Raji (cell line): ENCODE results near the gene TNS1.

ENCODE experiments used
- POLR2A ChIP-seq: IDR thresholded peaks from 2 replicates; pipeline ENCODE4 v1.6.1; 2011; ENCODE audit warnings: low read depth, low read length, control low read depth; ENCODE audit not compliant: insufficient read depth

The TNS1 gene

DNA sequence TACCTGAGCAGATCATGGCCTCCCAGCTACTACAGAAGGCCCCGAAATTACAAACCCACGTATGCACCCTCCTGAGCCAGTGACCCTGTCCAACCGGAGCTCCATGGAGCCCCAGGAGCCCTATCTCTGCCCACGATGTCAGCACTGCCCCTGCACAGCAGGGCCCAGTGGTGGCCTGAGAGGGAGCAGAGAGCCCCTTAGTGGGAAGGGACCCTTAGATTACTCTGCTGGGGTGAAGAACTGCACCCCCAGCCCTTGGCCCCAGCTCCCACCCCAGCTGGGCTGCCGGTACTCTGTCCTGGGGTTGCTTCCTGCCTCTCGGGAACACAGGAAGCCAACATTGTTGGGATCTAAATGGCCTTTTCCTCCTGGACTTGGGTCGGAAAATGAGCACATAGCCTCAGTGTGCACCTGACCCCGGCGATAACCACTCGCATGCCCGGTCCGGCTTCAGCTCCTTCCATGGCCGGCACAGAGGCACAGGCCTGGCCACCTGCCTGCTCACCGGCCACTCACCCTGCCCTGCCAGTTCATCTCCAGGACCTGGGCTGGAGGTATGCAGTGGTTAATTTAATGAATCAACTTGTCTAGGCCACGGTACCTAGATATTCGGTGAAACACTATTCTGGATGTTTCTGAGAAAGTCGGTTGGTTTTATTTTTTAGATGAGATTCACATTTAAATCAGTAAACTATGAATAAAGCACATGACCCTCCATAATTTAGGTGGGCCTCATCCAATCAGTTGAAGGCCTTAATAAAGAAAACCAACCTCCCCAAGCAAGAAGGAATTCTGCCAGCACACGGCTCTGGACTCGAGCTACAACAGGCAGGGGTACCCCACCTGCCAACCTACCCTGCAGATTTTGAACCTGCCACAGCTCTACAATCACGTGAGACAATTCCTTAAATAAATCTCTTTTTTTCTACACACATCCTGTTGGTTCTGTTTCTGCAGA is 19.2 kb downstream of the TNS1 start:
- TF ChIP-seq POLR2A = no peak

GRCh38 chr2:217981971-217982370 is 20.8 kb downstream of the TNS1 start:
- no peak for TF ChIP-seq POLR2A

GRCh38 chr2:217981084-217981730 is 21.6 kb downstream of the TNS1 start:
- no peak for TF ChIP-seq POLR2A

DNA sequence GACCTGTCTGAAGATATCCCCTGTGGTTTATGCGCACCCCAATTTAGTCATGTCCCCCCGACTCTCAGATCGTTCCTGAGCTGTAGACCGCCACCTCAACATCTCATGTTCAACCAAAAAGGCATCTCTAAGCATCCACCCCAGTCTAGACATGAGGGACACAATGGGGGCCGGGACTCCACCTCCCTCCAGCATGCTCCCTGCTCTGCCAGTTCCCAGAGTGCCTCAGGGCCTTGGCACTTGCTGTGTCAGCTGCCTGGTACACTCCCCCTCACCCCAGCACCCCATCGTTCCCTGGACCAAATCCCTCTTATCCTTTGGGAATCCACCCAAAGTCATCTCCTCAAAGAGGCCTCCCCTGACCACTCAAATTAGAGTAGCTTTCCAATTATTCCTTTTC is 22.2 kb downstream of the TNS1 start:
- no peak for TF ChIP-seq POLR2A

DNA sequence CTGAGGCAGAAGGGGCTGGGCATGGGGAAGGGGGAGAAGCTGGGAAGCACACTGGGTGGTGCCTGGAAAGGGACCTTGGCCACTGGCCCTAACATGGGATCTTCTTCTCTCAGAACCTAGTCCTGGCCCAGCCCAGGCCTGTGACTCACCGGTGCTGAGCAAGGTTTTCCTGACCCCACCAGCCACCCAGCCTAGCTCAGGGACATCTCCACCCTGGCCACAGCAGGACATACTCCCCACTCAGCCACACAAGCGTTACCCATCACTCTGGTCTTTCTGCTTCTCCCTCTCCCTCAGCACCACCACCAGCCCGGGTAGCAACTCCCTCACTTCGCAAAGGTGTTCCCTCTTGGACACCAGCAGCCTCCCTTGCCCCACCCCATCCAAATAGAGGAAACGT is 22.8 kb downstream of the TNS1 start:
- no peak for TF ChIP-seq POLR2A

GRCh38 chr2:217979151-217979811 is 23.5 kb downstream of the TNS1 start:
- TF ChIP-seq POLR2A = no peak

DNA sequence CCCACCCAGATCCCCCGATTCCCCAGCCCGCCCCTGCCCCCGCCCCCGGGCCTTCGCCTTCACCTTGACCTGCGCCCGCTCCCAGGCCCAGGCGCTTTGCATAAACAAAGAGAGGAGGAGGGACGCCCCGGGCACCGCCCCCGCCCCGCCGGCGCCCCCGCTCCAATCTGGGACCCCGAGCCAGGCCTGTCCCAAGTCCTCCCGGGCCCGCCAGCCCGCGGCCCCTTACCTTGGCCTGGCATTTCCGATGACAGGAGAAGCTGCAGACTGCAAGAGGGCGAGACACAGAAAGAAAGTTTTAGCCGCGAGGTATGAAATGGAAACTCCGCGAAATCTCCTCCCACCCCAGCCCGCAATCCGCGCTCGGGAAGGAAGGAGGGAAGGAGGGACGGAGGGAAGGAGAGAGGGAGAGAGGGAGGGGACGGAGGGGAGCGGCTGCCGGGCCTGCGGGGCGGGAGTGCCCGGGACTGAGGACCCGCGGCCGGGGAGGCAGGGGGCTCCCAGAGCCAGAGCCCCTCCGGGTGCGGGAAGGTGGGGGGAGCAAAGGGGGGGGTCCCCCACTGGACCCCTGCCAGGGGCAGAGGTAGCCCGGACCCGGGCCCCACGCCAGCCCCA is 24.2 kb downstream of the TNS1 start:
- no peak for TF ChIP-seq POLR2A

GRCh38 chr2:217977840-217978535 is 24.8 kb downstream of the TNS1 start:
- no peak for TF ChIP-seq POLR2A

- no peak for TF ChIP-seq POLR2A
Observed at GRCh38 chr2:217976301-217976700, 26.5 kb downstream of the TNS1 start.

DNA sequence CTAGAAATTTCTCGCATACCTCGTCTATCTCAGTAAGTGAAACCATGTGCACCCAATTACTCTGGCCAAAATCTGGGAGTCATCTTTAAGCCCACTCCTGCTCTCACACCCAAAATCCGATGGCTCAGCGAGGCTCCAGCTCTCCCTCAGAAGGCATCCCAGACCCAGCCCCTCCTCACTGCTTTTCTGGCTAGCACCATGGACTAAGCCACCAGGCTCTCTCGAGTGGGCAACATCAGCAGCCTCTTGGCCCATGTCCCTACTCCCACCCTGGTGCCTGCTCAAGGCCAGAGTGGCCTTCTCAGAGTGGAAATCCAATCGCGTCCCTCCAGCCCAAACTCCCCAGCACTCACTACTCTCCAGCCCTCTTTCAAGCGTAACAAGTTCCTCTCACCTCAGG is 27.2 kb downstream of the TNS1 start:
- no peak for TF ChIP-seq POLR2A

- no peak for TF ChIP-seq POLR2A
Observed at GRCh38 chr2:217974389-217975005, 28.3 kb downstream of the TNS1 start.

DNA sequence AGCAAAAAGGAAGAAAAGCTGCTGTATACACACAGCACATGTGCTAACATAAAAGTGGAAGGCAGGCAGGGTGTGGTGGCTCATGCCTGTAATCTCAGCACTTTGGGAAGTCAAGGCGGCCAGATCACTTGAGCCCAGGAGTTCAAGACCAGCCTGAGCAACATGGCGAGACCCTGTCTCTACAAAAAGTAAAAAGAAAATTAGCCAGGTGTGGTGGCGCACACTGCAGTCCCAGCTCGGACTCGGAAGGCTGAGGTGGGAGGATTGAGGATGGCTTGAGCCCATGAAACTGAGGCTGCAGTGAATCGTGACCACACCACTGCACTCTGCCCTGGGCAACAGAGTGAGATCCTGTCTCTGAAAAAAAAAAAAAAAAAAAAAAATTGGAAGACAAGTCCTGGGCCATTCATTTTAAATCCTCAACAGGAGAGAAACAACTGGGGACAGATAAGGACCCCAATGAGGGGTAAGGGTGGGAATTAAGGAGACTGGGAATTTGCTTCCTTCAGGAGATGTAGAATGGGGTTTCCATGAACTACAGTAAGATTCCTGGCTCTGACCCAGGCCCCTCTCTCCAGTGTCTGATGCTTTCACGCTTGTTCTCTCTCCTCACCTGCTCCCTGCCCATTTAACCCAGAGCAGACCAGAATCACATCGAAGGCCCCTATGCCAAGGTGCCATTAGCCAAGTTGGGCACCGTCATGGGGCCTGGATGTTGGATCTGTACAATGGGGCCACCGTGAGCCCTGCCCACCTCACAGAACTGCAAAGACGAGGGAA is 29.6 kb downstream of the TNS1 start:
- TF ChIP-seq POLR2A = no peak

DNA sequence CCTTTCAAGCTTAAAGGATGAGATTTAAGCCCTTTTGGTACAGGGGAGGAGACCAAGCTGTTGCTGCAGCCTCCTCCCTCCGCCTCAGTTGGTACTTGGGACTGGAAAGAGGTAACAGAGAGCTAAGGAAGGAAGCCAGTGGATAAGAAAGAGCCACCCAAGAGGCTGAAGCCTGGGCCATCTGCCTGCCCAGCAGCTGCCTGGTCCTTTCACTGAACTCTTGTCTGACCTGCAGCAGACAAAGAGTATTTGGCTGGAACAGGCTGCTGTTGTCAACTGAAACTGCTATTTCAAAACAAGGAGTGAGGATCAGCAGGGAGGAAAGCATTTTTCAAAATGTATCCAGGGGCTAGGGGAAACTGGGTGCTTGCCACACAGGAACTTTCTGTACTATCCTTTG is 30.3 kb downstream of the TNS1 start:
- TF ChIP-seq POLR2A = no peak

DNA sequence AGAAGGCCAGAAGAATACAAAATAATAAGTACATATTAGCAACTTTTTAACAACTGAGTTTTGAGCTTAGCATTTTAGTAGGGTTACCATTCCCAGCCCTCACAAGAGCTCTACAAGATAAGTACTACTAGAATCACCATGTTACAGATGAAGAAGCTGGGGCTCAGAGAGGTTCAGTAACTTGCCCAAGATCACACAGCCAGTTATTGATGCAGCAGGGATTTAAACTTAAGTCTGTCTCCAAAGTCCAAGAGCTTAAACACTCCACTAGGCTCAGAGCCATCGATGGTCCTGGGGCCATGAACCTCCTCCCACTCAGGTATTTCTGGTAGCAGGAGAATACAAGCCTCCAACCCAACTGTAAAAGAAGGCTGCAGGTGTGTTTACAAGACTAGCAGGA is 30.8 kb downstream of the TNS1 start:
- no peak for TF ChIP-seq POLR2A
